MCF 10A (cell line): ENCODE data around the gene RABGAP1L. TPM values are rescaled to one million over a fixed set of nuclear protein-coding genes. Genes with fewer than 3 reads are reported as not detected.
A peak's percentile ranks its signal among the peaks of the same experiment; 100 is the strongest.

ENCODE experiments used
- BruUV-seq: library from RNA; stranded (reverse); fragments of 400-500 nt; replicated peaks from 2 replicates; lab custom pipeline; 2021; lab: Mats Ljungman, UMichigan
- CTCF ChIA-PET: fragments of 300-600 bp; sonication (Branson Sonifier 250); formaldehyde crosslinking; extraction: SDS; loops from one replicate; lab custom pipeline; 2021; ENCODE audit warnings: antibody characterized with exemption, inconsistent platforms; lab: Yijun Ruan, JAX
- POLR2A ChIA-PET: fragments of 300-600, 350-650 bp; sonication (Branson Sonifier 250); formaldehyde crosslinking; extraction: SDS; loops from one replicate; lab custom pipeline; 2020; ENCODE audit warnings: antibody characterized with exemption, inconsistent platforms; lab: Yijun Ruan, JAX
- DNase-seq: peaks from one replicate; pipeline ENCODE4 v3.0.0-alpha.2; 2018; ENCODE audit not compliant: unreplicated experiment
- H3K27ac Mint-ChIP-seq: one replicate; pipeline ENCODE4 v1.8.0; 2022; ENCODE audit warnings: mild to moderate bottlenecking, low read depth, mixed read lengths; ENCODE audit not compliant: unreplicated experiment
- H3K27me3 Mint-ChIP-seq: one replicate; pipeline ENCODE4 v1.8.0; 2022; ENCODE audit warnings: mixed read lengths; ENCODE audit not compliant: insufficient read depth, unreplicated experiment
- H3K36me3 Mint-ChIP-seq: one replicate; pipeline ENCODE4 v1.8.0; 2022; ENCODE audit warnings: mild to moderate bottlenecking, moderate library complexity, mixed read lengths; ENCODE audit not compliant: insufficient read depth, unreplicated experiment
- H3K4me1 Mint-ChIP-seq: one replicate; pipeline ENCODE4 v1.8.0; 2022; ENCODE audit warnings: mixed read lengths; ENCODE audit not compliant: insufficient read depth, unreplicated experiment
- H3K4me3 Mint-ChIP-seq: one replicate; pipeline ENCODE4 v1.8.0; 2022; ENCODE audit warnings: mild to moderate bottlenecking, moderate library complexity, mixed read lengths; ENCODE audit not compliant: unreplicated experiment
- H3K9me3 Mint-ChIP-seq: one replicate; pipeline ENCODE4 v1.8.0; 2022; ENCODE audit warnings: mixed read lengths; ENCODE audit not compliant: unreplicated experiment
- CTCF ChIP-seq: fragments of 200-600 bp; IDR thresholded peaks from one replicate; pipeline ENCODE4 v1.8.0; 2022; ENCODE audit warnings: antibody characterized with exemption, mild to moderate bottlenecking; ENCODE audit not compliant: unreplicated experiment
- intact Hi-C: fragments of 100-400 bp; cut with micrococcal nuclease; formaldehyde crosslinking; loops from 2 replicates; pipeline ENCODE4 v1.14.1; 2022
- total RNA-seq: library from RNA; stranded (reverse); gene quantifications from 2 replicates; pipeline ENCODE4 v1.2.3, GENCODE V29; 2022

RABGAP1L gene
- total RNA-seq, 1 experiment from 2014 or later = 18.2 TPM

GRCh38 chr1:175005085-175005783 lies 845.9 kb downstream of the RABGAP1L start:
- ChIA-PET CTCF (interaction anchor here (0.6 to 1.6 kb wide), 5 partner anchors 9 to 1161 kb away, joined by 3 to 12 read pairs (median 4); no protein-coding TSS in a partner anchor), POLR2A (interaction anchor here (0.6 to 10.8 kb wide), 6 partner anchors 9 to 1439 kb away, joined by 3 to 331 read pairs (median 4); partner anchors contain the start of gene MRPS14)
- Mint-ChIP-seq H3K4me3 (no peak overlapping the region), H3K36me3 (peaks cover 57% of the 10 kb centered on the region), H3K4me1 (peaks cover 34% of the 10 kb centered on the region), H3K9me3 (no peaks in the 10 kb centered on the region), H3K27ac (peak overlapping the region; percentile 8), H3K27me3 (no peaks in the 10 kb centered on the region)
- no TSS peak for BruUV-seq
- intact Hi-C loops = loop anchor here (10.0 kb wide), 1 partner anchor 1200 kb away; the partner anchor contains the start of gene COP1
- TF ChIP-seq CTCF = no peak
- no peak for DNase-seq

- BruUV-seq = no TSS peak
- POLR2A ChIA-PET = interaction anchor here (0.7 to 1.0 kb wide), 3 partner anchors 9 to 193 kb away, joined by 3 to 5 read pairs (median 3); partner anchors contain the start of genes CACYBP and MRPS14
- CTCF ChIA-PET = interaction anchor here (0.7 kb wide), 1 partner anchor 73 kb away, joined by 3 read pairs; no protein-coding TSS in a partner anchor
- no peak for DNase-seq
- intact Hi-C loops = loop anchor here (10.0 kb wide), 1 partner anchor 1195 kb away; the partner anchor contains the start of gene COP1
- Mint-ChIP-seq H3K27ac (peak overlapping the region; percentile 29), H3K4me3 (no peak overlapping the region), H3K9me3 (no peaks in the 10 kb centered on the region), H3K27me3 (no peaks in the 10 kb centered on the region), H3K36me3 (peaks cover 95% of the 10 kb centered on the region), H3K4me1 (peaks cover 12% of the 10 kb centered on the region)
- TF ChIP-seq CTCF = no peak
These were observed 850.2 kb downstream of the RABGAP1L start for GRCh38 chr1:175009532-175009931.

- intact Hi-C loops = no loop called here
- POLR2A ChIA-PET = interaction anchor here (1.3 to 6.4 kb wide), 4 partner anchors 9 to 14 kb away, joined by 5 to 48 read pairs (median 24); partner anchors contain the start of genes CACYBP and MRPS14
- no peak overlapping the region for H3K27ac Mint-ChIP-seq
- no peak for DNase-seq
- H3K9me3 Mint-ChIP-seq = no peaks in the 10 kb centered on the region
- H3K27me3 Mint-ChIP-seq = no peaks in the 10 kb centered on the region
- CTCF ChIA-PET = interaction anchor here (0.5 to 3.3 kb wide), 6 partner anchors 9 to 1795 kb away, joined by 3 to 12 read pairs (median 8); partner anchors contain the start of genes CACYBP and MRPS14
- TF ChIP-seq CTCF = no peak
- no peak overlapping the region for H3K4me3 Mint-ChIP-seq
- BruUV-seq = no TSS peak
- H3K36me3 Mint-ChIP-seq = peaks cover 87% of the 10 kb centered on the region
- H3K4me1 Mint-ChIP-seq = peaks cover 6% of the 10 kb centered on the region
These were observed 854.1 kb downstream of the RABGAP1L start for GRCh38 chr1:175013445-175013844.

GRCh38 chr1:175015243-175015642 lies 855.9 kb downstream of the RABGAP1L start:
- Mint-ChIP-seq H3K27me3 (no peaks in the 10 kb centered on the region), H3K27ac (no peak overlapping the region), H3K4me1 (peaks cover 6% of the 10 kb centered on the region), H3K36me3 (peaks cover 79% of the 10 kb centered on the region), H3K4me3 (no peak overlapping the region), H3K9me3 (no peaks in the 10 kb centered on the region)
- no peak for DNase-seq
- POLR2A ChIA-PET = interaction anchor here (1.6 to 6.4 kb wide), 5 partner anchors 8 to 15 kb away, joined by 4 to 48 read pairs (median 9); partner anchors contain the start of genes CACYBP and MRPS14
- no peak for TF ChIP-seq CTCF
- intact Hi-C loops = no loop called here
- no TSS peak for BruUV-seq
- CTCF ChIA-PET = interaction anchor here (0.6 to 2.4 kb wide), 7 partner anchors 10 to 140 kb away, joined by 3 to 12 read pairs (median 3); no protein-coding TSS in a partner anchor
